ENCODE measurements around the gene ANXA11. TPM values are rescaled to one million over a fixed set of nuclear protein-coding genes. Genes with fewer than 3 reads are reported as not detected.
"Not testable (repeated sequence)": the region's sequence is repeated elsewhere in the genome, so short reads cannot be mapped to it uniquely, and the experiment has no call there.

Gene ANXA11
- total RNA-seq, 1 donor from 2014 or later: 2.3 TPM

- no peak for DNase-seq
Observed at GRCh38 chr10:80207768-80208370, 2.5 kb upstream of the ANXA11 start.

GRCh38 chr10:80206277-80206655 lies 929 bp upstream of the ANXA11 start:
- DNase-seq: no peak

GRCh38 chr10:80204677-80205476 lies 460 bp downstream of the ANXA11 start:
- DNase-seq: no peak

GRCh38 chr10:80203835-80204676 lies 1.3 kb downstream of the ANXA11 start:
- no peak for DNase-seq

- no peak for DNase-seq
Observed at GRCh38 chr10:80202934-80203834, 2.2 kb downstream of the ANXA11 start.

- DNase-seq: not testable (repeated sequence)
Observed at GRCh38 chr10:80202530-80202929, 2.8 kb downstream of the ANXA11 start.

- no peak for DNase-seq
Observed at GRCh38 chr10:80201608-80202141, 3.7 kb downstream of the ANXA11 start.

GRCh38 chr10:80200687-80201086 lies 4.7 kb downstream of the ANXA11 start:
- DNase-seq: no peak

- DNase-seq: no peak
Observed at GRCh38 chr10:80200259-80200658, 5.1 kb downstream of the ANXA11 start.

- DNase-seq: no peak
Observed at GRCh38 chr10:80199828-80200227, 5.5 kb downstream of the ANXA11 start.

GRCh38 chr10:80197972-80198916 lies 7.1 kb downstream of the ANXA11 start:
- DNase-seq: peak; percentile 64

- DNase-seq: no peak
Observed at GRCh38 chr10:80196950-80197315, 8.4 kb downstream of the ANXA11 start.

GRCh38 chr10:80196270-80196949 lies 8.9 kb downstream of the ANXA11 start:
- DNase-seq: no peak

- DNase-seq: no peak
Observed at GRCh38 chr10:80195046-80195574, 10.2 kb downstream of the ANXA11 start.

GRCh38 chr10:80194373-80195045 lies 10.8 kb downstream of the ANXA11 start:
- DNase-seq: no peak

- no peak for DNase-seq
Observed at GRCh38 chr10:80192553-80192952, 12.8 kb downstream of the ANXA11 start.

- no peak for DNase-seq
Observed at GRCh38 chr10:80191589-80192270, 13.6 kb downstream of the ANXA11 start.

- no peak for DNase-seq
Observed at GRCh38 chr10:80188713-80189112, 16.6 kb downstream of the ANXA11 start.
